Psoas muscle (tissue), 8 donors: ENCODE results near the gene AKR1A1. TPM values are rescaled to one million over a fixed set of nuclear protein-coding genes. Genes with fewer than 3 reads are reported as not detected.

ENCODE experiments used
- ATAC-seq, 4 donors: fragments of 200-7000 bp; cut with Tn5 transposase; one replicate each; pipeline ENCODE4 v1.9.1; 2020; ENCODE audit warnings: moderate library complexity in 3 of 4, mild to moderate bottlenecking in 2 of 4
- DNase-seq, 2 donors: peaks; one replicate each; pipeline ENCODE4 v3.0.0-alpha.2; 2020
- H3K27ac ChIP-seq: fragments of 200-600 bp; one replicate; pipeline ENCODE4 v1.8.0; 2022
- H3K27me3 ChIP-seq, 3 donors: fragments of 200-600 bp in 1 of 3; one replicate each; pipeline versions ENCODE4 v1.6.1 to v1.8.0; 2013 to 2022; ENCODE audit warnings: low read length in 2 of 3, mild to moderate bottlenecking in 2 of 3, moderate library complexity in 1 of 3; ENCODE audit not compliant: insufficient read depth in 3 of 3
- H3K36me3 ChIP-seq, 2 donors: fragments of 200-600 bp in 1 of 2; one replicate each; pipeline versions ENCODE4 v1.6.1 to v1.8.0; 2013 to 2022; ENCODE audit warnings: low read depth in 1 of 2, mild to moderate bottlenecking in 1 of 2, moderate library complexity in 1 of 2; ENCODE audit not compliant: insufficient read depth in 1 of 2
- H3K4me1 ChIP-seq: fragments of 200-600 bp; one replicate; pipeline ENCODE4 v1.8.0; 2022
- H3K4me3 ChIP-seq: fragments of 200-600 bp; one replicate; pipeline ENCODE4 v1.8.0; 2022; ENCODE audit warnings: mild to moderate bottlenecking
- H3K9me3 ChIP-seq: fragments of 200-600 bp; one replicate; pipeline ENCODE4 v1.8.0; 2022
- WGBS, 3 donors: extraction: QIAGEN DNeasy Blood & Tissue Kit; methylation state at CpG; one replicate each; pipeline versions ENCODE4 v1.1.6 to v1.1.7; 2013; 5-methylcytosine and 5-hydroxymethylcytosine counted together
- intact Hi-C, 2 donors: fragments of 100-400 bp; cut with DNase I; formaldehyde crosslinking; loops; one replicate each; pipeline versions ENCODE4 v1.11.0 to v1.14.2; 2022
- polyA plus RNA-seq, 3 donors: library from polyadenylated mRNA; stranded (reverse); fragments of 200-250 nt; gene quantifications; one replicate each; pipeline ENCODE4 v1.2.3, GENCODE V29; 2013
- total RNA-seq, 4 donors: library from RNA; stranded (reverse); fragmentation: NEBNext Ultra II Directional in 2 of 4; extraction: Animal tissue kit (Norgen Biotek cat#: 25700) in 2 of 4; gene quantifications; one replicate each; pipeline versions ENCODE4 v1.2.1 to v1.2.4, GENCODE V29; 2021 to 2023
- TF ChIP-seq, protein P1 (sequence below): fragments of 200-600 bp; IDR thresholded peaks from one replicate; pipeline ENCODE4 v1.8.0; 2022; ENCODE audit warnings: antibody characterized with exemption
- donor health status: healthy with polysubstance abuse.
- donor health status: DM: no; HTN: no; CAD: no; lungs with moderate emphysema.
- donor health status: Bipolar disorder and iron deficiency.
- donor health status: healthy.
- donor health status: DM: yes; HTN: yes; CAD: no.
- donor health status: DM: no; HTN: no; CAD: no.
- donor health status: DM: no; HTN: no; CAD: no.
- donor health status: DM: yes; HTN: yes; CAD: no.

Gene AKR1A1
- total and polyA plus RNA-seq, 7 donors = 35.6 to 91.5 (median 46.6) TPM

DNA sequence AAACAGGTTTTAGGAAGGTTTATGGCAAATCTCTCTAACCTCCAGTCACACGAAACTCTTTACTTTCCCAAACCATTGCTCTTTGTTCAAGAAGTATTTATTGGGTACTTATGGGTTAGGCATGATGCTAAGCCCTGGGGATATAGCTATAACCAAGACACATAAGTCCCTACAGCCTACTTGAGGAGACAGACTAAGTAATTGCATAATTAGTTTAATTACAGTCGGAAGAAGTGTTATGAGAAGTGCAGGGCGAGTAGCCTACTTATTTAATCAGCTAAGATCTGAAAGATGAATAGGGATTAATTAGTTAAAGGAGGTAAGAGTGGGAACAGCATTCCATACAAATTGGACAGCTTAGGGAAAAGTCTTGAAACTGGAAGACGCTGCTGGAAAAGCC, 20.0 kb downstream of the AKR1A1 start:
- 87 to 93% (median 88%) methylated on average over 4 of the region's 4 CpGs for WGBS, 3 donors
- TF ChIP-seq, protein P1, sequence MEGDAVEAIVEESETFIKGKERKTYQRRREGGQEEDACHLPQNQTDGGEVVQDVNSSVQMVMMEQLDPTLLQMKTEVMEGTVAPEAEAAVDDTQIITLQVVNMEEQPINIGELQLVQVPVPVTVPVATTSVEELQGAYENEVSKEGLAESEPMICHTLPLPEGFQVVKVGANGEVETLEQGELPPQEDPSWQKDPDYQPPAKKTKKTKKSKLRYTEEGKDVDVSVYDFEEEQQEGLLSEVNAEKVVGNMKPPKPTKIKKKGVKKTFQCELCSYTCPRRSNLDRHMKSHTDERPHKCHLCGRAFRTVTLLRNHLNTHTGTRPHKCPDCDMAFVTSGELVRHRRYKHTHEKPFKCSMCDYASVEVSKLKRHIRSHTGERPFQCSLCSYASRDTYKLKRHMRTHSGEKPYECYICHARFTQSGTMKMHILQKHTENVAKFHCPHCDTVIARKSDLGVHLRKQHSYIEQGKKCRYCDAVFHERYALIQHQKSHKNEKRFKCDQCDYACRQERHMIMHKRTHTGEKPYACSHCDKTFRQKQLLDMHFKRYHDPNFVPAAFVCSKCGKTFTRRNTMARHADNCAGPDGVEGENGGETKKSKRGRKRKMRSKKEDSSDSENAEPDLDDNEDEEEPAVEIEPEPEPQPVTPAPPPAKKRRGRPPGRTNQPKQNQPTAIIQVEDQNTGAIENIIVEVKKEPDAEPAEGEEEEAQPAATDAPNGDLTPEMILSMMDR = no peak
- intact Hi-C loops = loop anchor here (2.0 to 10.0 kb wide), 3 partner anchors 58 to 556 kb away; partner anchors contain the start of genes HECTD3 (in 2 of the 2) and UROD (in 2 of the 2)
- Histone ChIP-seq H3K4me1 (no peaks in the 10 kb centered on the region), H3K27me3 (no peaks in the 10 kb centered on the region), H3K9me3 (no peaks in the 10 kb centered on the region), H3K4me3 (no peak overlapping the region), H3K36me3 (peaks cover 5 to 45% of the 10 kb centered on the region in 2 donors), H3K27ac (no peak overlapping the region)
- ATAC-seq (peak in 1 of 4 donors; percentile 12), DNase-seq (no peak)

GRCh38 chr1:45573231-45573804, 22.7 kb downstream of the AKR1A1 start:
- Histone ChIP-seq H3K36me3 (peaks cover 3 to 24% of the 10 kb centered on the region in 2 donors), H3K9me3 (no peaks in the 10 kb centered on the region), H3K27ac (no peak overlapping the region), H3K4me1 (no peaks in the 10 kb centered on the region), H3K4me3 (no peak overlapping the region), H3K27me3 (no peaks in the 10 kb centered on the region)
- intact Hi-C loops = loop anchor here (10.0 kb wide), 1 partner anchor 559 kb away; the partner anchor contains the start of genes HECTD3 (in 2 of the 2) and UROD (in 2 of the 2)
- ATAC-seq (no peak), DNase-seq (no peak)
- TF ChIP-seq, protein P1 = no peak
- WGBS, 3 donors = 66 to 76% (median 73%) methylated on average over 3 of the region's 3 CpGs

GRCh38 chr1:45574105-45574626, 23.5 kb downstream of the AKR1A1 start:
- no peak overlapping the region for H3K27ac ChIP-seq
- ATAC-seq = no peak
- no peaks in the 10 kb centered on the region for H3K9me3 ChIP-seq
- peaks cover 2 to 15% of the 10 kb centered on the region in 2 donors for H3K36me3 ChIP-seq
- intact Hi-C loops = loop anchor here (10.0 kb wide), 1 partner anchor 559 kb away; the partner anchor contains the start of genes HECTD3 (in 2 of the 2) and UROD (in 2 of the 2)
- WGBS, 3 donors = 93 to 96% (median 94%) methylated on average over 7 of the region's 7 CpGs
- no peak overlapping the region for H3K4me3 ChIP-seq
- TF ChIP-seq, protein P1 = no peak
- no peaks in the 10 kb centered on the region for H3K4me1 ChIP-seq
- no peaks in the 10 kb centered on the region for H3K27me3 ChIP-seq
- DNase-seq = no peak

DNA sequence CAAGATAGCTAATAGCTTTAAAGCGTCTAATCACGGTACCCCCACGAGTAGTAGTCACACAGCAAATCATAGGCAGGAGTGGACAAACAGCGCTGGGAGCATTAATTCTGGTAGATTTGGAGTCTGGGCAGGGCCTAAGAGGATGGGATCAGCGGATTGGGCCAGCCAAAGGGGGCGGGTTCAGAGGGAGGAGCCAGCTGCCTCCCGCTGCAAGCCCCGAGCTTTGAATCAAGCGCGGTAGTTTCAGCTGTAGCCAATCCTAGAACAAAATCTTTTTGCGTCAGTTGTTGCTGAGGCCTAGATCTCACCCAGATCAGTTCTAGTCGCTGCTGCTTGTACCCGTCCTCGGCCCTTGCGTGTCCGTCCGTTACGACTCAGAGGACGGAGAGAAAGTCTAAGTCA, 32.6 kb downstream of the AKR1A1 start:
- WGBS, 3 donors = 0 to 1% (median 0%) methylated on average over 19 of the region's 19 CpGs
- TF ChIP-seq, protein P1 = no peak
- H3K27me3 ChIP-seq = no peaks in the 10 kb centered on the region
- intact Hi-C loops = no loop called here
- peak overlapping the region; percentile 90 for H3K27ac ChIP-seq
- peak; percentile 94 to 98 for DNase-seq
- peak overlapping the region; percentile 81 for H3K4me3 ChIP-seq
- peak; percentile 89 to 91 (median 90) for ATAC-seq
- H3K4me1 ChIP-seq = peaks cover 22% of the 10 kb centered on the region
- no peaks in the 10 kb centered on the region for H3K36me3 ChIP-seq
- H3K9me3 ChIP-seq = no peaks in the 10 kb centered on the region
